Spleen (tissue), 11 donors: ENCODE data around the gene ATP1B3. TPM values are rescaled to one million over a fixed set of nuclear protein-coding genes. Genes with fewer than 3 reads are reported as not detected.

Experiments
- DNase-seq: peaks from one replicate; pipeline ENCODE4 v3.0.0-alpha.2; 2020
- H3K27ac ChIP-seq, 8 donors: fragments of 200-600 bp; sonication (generic) in 7 of 8; 1 replicate in 4 of 8; 2 replicates in 4 of 8; pipeline versions ENCODE4 v1.5.0 to v1.8.0; 2016 to 2021; ENCODE audit warnings: inconsistent platforms in 4 of 8, mild to moderate bottlenecking in 4 of 8, moderate library complexity in 1 of 8
- H3K27me3 ChIP-seq, 7 donors: fragments of 200-600 bp; sonication (generic) in 6 of 7; replicated peaks in 1 of 7; 1 replicate in 4 of 7; 2 replicates in 3 of 7; pipeline versions ENCODE4 v1.5.0 to v1.8.0; 2016 to 2021; ENCODE audit warnings: inconsistent platforms in 3 of 7, mild to moderate bottlenecking in 1 of 7
- H3K36me3 ChIP-seq, 6 donors: fragments of 200-600 bp; sonication (generic) in 5 of 6; 1 replicate in 4 of 6; 2 replicates in 2 of 6; pipeline versions ENCODE4 v1.5.0 to v1.8.0; 2016 to 2021; ENCODE audit warnings: inconsistent platforms in 2 of 6
- H3K4me1 ChIP-seq, 6 donors: fragments of 200-600 bp; sonication (generic) in 5 of 6; 1 replicate in 3 of 6; 2 replicates in 3 of 6; pipeline versions ENCODE4 v1.5.0 to v1.8.0; 2016 to 2021; ENCODE audit warnings: inconsistent platforms in 3 of 6
- H3K4me3 ChIP-seq, 8 donors: fragments of 200-600 bp; sonication (generic) in 7 of 8; 1 replicate in 4 of 8; 2 replicates in 4 of 8; pipeline versions ENCODE4 v1.5.0 to v1.8.0; 2016 to 2021; ENCODE audit warnings: inconsistent platforms in 4 of 8, mild to moderate bottlenecking in 4 of 8, moderate library complexity in 2 of 8
- H3K9me3 ChIP-seq, 8 donors: fragments of 200-600 bp; sonication (generic) in 7 of 8; 1 replicate in 4 of 8; 2 replicates in 4 of 8; pipeline versions ENCODE4 v1.5.0 to v1.8.0; 2016 to 2021; ENCODE audit warnings: inconsistent platforms in 4 of 8
- CTCF ChIP-seq, 11 experiments: fragments of 200-600 bp in 7 of 11; fragments of 450-650 bp in 4 of 11; sonication (generic) in 4 of 11; IDR thresholded peaks in 8 of 11; conservative IDR thresholded peaks in 3 of 11; 1 replicate in 7 of 11; 2 replicates in 4 of 11; pipeline versions ENCODE4 v1.4.0 to v1.8.0; 2016 to 2021; ENCODE audit warnings: antibody characterized with exemption in 11 of 11, inconsistent platforms in 4 of 11, mild to moderate bottlenecking in 1 of 11
- POLR2A ChIP-seq, 3 donors: fragments of 450-650 bp; IDR thresholded peaks; one replicate each; pipeline ENCODE4 v1.5.1; 2017; ENCODE audit warnings: antibody characterized with exemption in 3 of 3, mild to moderate bottlenecking in 1 of 3
- POLR2AphosphoS5 ChIP-seq, 3 donors: sonication (generic); formaldehyde crosslinking; IDR thresholded peaks; one replicate each; pipeline ENCODE4 v1.5.1; 2017; ENCODE audit warnings: antibody characterized with exemption in 3 of 3
- WGBS, 5 donors: extraction: QIAGEN DNeasy Blood & Tissue Kit in 3 of 5; methylation state at CpG; one replicate each; pipeline versions ENCODE4 v1.1.5 to v1.1.7; 2013 to 2018; 5-methylcytosine and 5-hydroxymethylcytosine counted together
- intact Hi-C: fragments of 100-400 bp; cut with DNase I; formaldehyde crosslinking; loops from one replicate; pipeline ENCODE4 v1.15.0; 2023; ENCODE audit warnings: low total_unique reads
- polyA plus RNA-seq, 3 donors: library from polyadenylated mRNA; stranded (reverse); fragments of 200-250 nt; gene quantifications; one replicate each; pipeline ENCODE4 v1.2.1, GENCODE V29; 2013
- total RNA-seq, 7 donors: library from RNA; depleted of rRNA in 3 of 7; stranded (reverse); fragments of >200 nt in 3 of 7; fragmentation: NEBNext Ultra II Directional in 4 of 7; extraction: Animal tissue kit (Norgen Biotek cat#: 25700) in 4 of 7; gene quantifications; one replicate each; pipeline versions ENCODE4 v1.1.0 to v1.2.1, GENCODE V29; 2016 to 2021
- donor health status: healthy with polysubstance abuse.
- donor health status: DM: no; HTN: no; CAD: no; lungs with moderate emphysema.
- donor health status: DM: no; HTN: no; CAD: no.
- donor health status: Bipolar disorder and iron deficiency.
- donor health status: healthy.
- donor health status: DM: no; HTN: no; CAD: no.
- donor health status: DM: yes; HTN: yes; CAD: no.

The ATP1B3 gene
- total and polyA plus RNA-seq, 10 donors = 35.7 to 80.1 (median 66.4) TPM

GRCh38 chr3:141834292-141834691 lies 42.2 kb upstream of the ATP1B3 start:
- no peaks in the 10 kb centered on the region for H3K36me3 ChIP-seq
- no peaks in the 10 kb centered on the region for H3K9me3 ChIP-seq
- DNase-seq = no peak
- TF ChIP-seq CTCF (IDR thresholded peaks at IDR 0.05 in 8 of 11, conservative IDR thresholded peaks at IDR 0.05 in 3 of 11) (no peak), POLR2AphosphoS5 (IDR thresholded peaks at IDR 0.05) (no peak), POLR2A (IDR thresholded peaks at IDR 0.05) (no peak)
- H3K27ac ChIP-seq = no peak overlapping the region
- no peaks in the 10 kb centered on the region for H3K27me3 ChIP-seq
- H3K4me1 ChIP-seq = no peaks in the 10 kb centered on the region
- no peak overlapping the region for H3K4me3 ChIP-seq
- WGBS, 5 donors = 92 to 100% (median 97%) methylated on average over 3 of the region's 3 CpGs
- intact Hi-C loops = no loop called here

GRCh38 chr3:141835557-141836229 lies 40.8 kb upstream of the ATP1B3 start:
- no peak for DNase-seq
- no peak for TF ChIP-seq POLR2AphosphoS5 (IDR thresholded peaks at IDR 0.05)
- no peak for TF ChIP-seq CTCF (IDR thresholded peaks at IDR 0.05 in 8 of 11, conservative IDR thresholded peaks at IDR 0.05 in 3 of 11)
- no peak for TF ChIP-seq POLR2A (IDR thresholded peaks at IDR 0.05)
- H3K9me3 ChIP-seq = no peaks in the 10 kb centered on the region
- H3K27me3 ChIP-seq = no peaks in the 10 kb centered on the region
- no peaks in the 10 kb centered on the region for H3K36me3 ChIP-seq
- 94 to 98% (median 95%) methylated on average over 15 of the region's 15 CpGs for WGBS, 5 donors
- intact Hi-C loops = no loop called here
- no peak overlapping the region for H3K4me3 ChIP-seq
- no peak overlapping the region for H3K27ac ChIP-seq
- H3K4me1 ChIP-seq = no peaks in the 10 kb centered on the region

- Histone ChIP-seq H3K36me3 (no peaks in the 10 kb centered on the region), H3K4me3 (no peak overlapping the region), H3K27ac (no peak overlapping the region), H3K4me1 (no peaks in the 10 kb centered on the region), H3K27me3 (no peaks in the 10 kb centered on the region), H3K9me3 (no peaks in the 10 kb centered on the region)
- TF ChIP-seq CTCF (IDR thresholded peaks at IDR 0.05 in 8 of 11, conservative IDR thresholded peaks at IDR 0.05 in 3 of 11) (no peak), POLR2AphosphoS5 (IDR thresholded peaks at IDR 0.05) (no peak), POLR2A (IDR thresholded peaks at IDR 0.05) (no peak)
- intact Hi-C loops = no loop called here
- no peak for DNase-seq
These were observed 37.1 kb upstream of the ATP1B3 start for GRCh38 chr3:141839389-141839788.

GRCh38 chr3:141840737-141841544 lies 35.5 kb upstream of the ATP1B3 start:
- WGBS, 5 donors = 42 to 59% (median 45%) methylated on average over 6 of the region's 6 CpGs
- DNase-seq = no peak
- Histone ChIP-seq H3K9me3 (no peaks in the 10 kb centered on the region), H3K36me3 (no peaks in the 10 kb centered on the region), H3K4me3 (no peak overlapping the region), H3K27me3 (no peaks in the 10 kb centered on the region), H3K4me1 (no peaks in the 10 kb centered on the region), H3K27ac (no peak overlapping the region)
- TF ChIP-seq POLR2A (IDR thresholded peaks at IDR 0.05) (no peak), POLR2AphosphoS5 (IDR thresholded peaks at IDR 0.05) (no peak), CTCF (IDR thresholded peaks at IDR 0.05 in 8 of 11, conservative IDR thresholded peaks at IDR 0.05 in 3 of 11) (no peak)
- intact Hi-C loops = no loop called here
